RWPE2 (cell line): ENCODE results near the gene CYP4B1.

Experiments used
- ATAC-seq: fragments of 200-7000 bp; cut with Tn5 transposase; 3 replicates; pipeline ENCODE4 v1.9.1; 2021; ENCODE audit warnings: low read depth
- DNase-seq: peaks from one replicate; pipeline ENCODE4 v3.0.0-alpha.2; 2020; ENCODE audit warnings: low spot score
- H3K27ac ChIP-seq: fragments of 450-650 bp; 2 replicates; pipeline ENCODE4 v1.5.1; 2017; ENCODE audit warnings: mild to moderate bottlenecking; ENCODE audit not compliant: poor library complexity, severe bottlenecking
- H3K27me3 ChIP-seq: fragments of 250-450 bp; sonication (Bioruptor Pico); 2 replicates; pipeline ENCODE4 v1.5.1; 2021; ENCODE audit warnings: mild to moderate bottlenecking, moderate library complexity; ENCODE audit not compliant: insufficient read depth, poor library complexity, severe bottlenecking
- H3K36me3 ChIP-seq: fragments of 250-450 bp; sonication (Bioruptor Pico); 2 replicates; pipeline ENCODE4 v1.5.1; 2020; ENCODE audit warnings: low read depth, mild to moderate bottlenecking, moderate library complexity
- H3K4me1 ChIP-seq: fragments of 250-450 bp; sonication (Bioruptor Pico); 2 replicates; pipeline ENCODE4 v1.5.1; 2021; ENCODE audit warnings: mild to moderate bottlenecking, moderate library complexity; ENCODE audit not compliant: insufficient read depth, poor library complexity, severe bottlenecking
- H3K4me3 ChIP-seq: fragments of 250-450 bp; sonication (Bioruptor Pico); 2 replicates; pipeline ENCODE4 v1.5.1; 2021; ENCODE audit warnings: mild to moderate bottlenecking, moderate library complexity; ENCODE audit not compliant: severe bottlenecking
- H3K9me3 ChIP-seq: fragments of 250-450 bp; sonication (Bioruptor Pico); 2 replicates; pipeline ENCODE4 v1.5.1; 2021; ENCODE audit warnings: mild to moderate bottlenecking, moderate library complexity; ENCODE audit not compliant: severe bottlenecking
- TF ChIP-seq, protein P1 (sequence below): fragments of 450-650 bp; IDR thresholded peaks from one replicate; pipeline ENCODE4 v1.5.1; 2017; ENCODE audit warnings: mild to moderate bottlenecking, moderate library complexity; ENCODE audit not compliant: poor library complexity, severe bottlenecking

CYP4B1 gene

GRCh38 chr1:46790446-46791101, 8.3 kb upstream of the CYP4B1 start:
- H3K27me3 ChIP-seq, result no peaks in the 10 kb centered on the region
- DNase-seq (no peak), ATAC-seq (no peak)

DNA sequence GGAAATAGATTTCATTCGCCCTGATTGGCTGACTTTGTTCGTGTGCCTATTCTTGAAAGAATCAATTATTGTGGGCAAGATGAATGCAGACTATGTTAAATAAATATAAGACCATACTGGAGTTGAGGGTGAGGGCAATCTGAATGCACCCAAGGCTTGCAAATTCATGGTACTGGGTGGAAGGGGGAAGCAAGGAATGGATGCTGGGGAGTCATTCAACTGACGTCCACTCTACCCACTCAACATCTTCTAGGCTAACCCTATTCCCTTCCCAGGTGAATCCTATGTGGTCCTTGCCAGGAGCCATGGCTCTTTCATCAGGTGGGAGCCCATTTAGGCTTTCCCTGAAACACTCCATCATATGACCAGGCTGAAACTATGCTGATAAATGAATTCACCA, 5.7 kb upstream of the CYP4B1 start:
- no peaks in the 10 kb centered on the region for H3K9me3 ChIP-seq
- H3K27ac ChIP-seq, result no peak overlapping the region
- DNase-seq (no peak), ATAC-seq (no peak)
- no peaks in the 10 kb centered on the region for H3K27me3 ChIP-seq
- TF ChIP-seq, protein P1, sequence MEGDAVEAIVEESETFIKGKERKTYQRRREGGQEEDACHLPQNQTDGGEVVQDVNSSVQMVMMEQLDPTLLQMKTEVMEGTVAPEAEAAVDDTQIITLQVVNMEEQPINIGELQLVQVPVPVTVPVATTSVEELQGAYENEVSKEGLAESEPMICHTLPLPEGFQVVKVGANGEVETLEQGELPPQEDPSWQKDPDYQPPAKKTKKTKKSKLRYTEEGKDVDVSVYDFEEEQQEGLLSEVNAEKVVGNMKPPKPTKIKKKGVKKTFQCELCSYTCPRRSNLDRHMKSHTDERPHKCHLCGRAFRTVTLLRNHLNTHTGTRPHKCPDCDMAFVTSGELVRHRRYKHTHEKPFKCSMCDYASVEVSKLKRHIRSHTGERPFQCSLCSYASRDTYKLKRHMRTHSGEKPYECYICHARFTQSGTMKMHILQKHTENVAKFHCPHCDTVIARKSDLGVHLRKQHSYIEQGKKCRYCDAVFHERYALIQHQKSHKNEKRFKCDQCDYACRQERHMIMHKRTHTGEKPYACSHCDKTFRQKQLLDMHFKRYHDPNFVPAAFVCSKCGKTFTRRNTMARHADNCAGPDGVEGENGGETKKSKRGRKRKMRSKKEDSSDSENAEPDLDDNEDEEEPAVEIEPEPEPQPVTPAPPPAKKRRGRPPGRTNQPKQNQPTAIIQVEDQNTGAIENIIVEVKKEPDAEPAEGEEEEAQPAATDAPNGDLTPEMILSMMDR, result no peak
- no peak overlapping the region for H3K4me3 ChIP-seq
- peaks cover 7% of the 10 kb centered on the region for H3K4me1 ChIP-seq
- H3K36me3 ChIP-seq, result no peaks in the 10 kb centered on the region

More at GRCh38 chr1:46790446-46791101, 8.3 kb upstream of the CYP4B1 start:
- Histone ChIP-seq H3K9me3 (peaks cover 5% of the 10 kb centered on the region), H3K4me3 (no peak overlapping the region), H3K36me3 (no peaks in the 10 kb centered on the region), H3K4me1 (peaks cover 8% of the 10 kb centered on the region), H3K27ac (no peak overlapping the region)
- TF ChIP-seq, protein P1, result no peak

DNA sequence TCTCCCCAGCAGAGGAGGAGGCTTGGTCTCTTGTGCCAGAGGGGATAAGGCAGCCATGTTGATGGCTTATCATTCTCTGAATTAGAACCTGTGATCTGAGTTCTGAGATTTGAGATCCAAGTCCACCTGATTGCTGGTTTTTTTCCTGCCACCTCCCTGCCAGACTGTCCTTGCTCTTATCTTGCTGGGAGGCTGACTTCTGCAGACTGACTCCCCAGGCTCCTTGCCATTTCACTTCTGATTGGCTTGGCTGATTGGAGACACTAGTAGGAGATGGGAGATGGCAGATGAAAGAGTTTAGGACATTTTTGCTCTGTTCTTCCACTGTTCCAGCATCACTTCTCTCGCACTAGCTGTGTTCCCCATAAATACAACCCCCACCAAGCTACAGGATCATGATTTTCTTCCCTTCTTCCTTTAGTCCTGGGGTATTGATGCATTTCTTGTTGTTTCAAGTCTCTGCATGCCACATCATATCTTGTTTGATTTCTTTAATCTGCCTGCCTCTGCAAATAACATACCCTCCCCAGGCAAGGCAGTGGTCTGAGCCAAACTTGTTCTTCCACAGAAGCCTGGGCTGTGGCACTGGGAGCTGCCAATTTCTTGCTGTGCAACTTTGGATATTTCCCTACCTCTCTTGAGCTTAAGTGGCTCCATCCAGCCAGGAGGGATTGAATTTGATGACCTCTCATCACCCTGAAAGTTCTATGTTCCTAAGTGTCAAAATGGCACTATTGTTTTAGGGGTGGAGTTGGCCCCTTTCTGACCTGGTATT, 963 bp upstream of the CYP4B1 start:
- Histone ChIP-seq H3K27me3 (no peaks in the 10 kb centered on the region), H3K4me3 (no peak overlapping the region), H3K4me1 (no peaks in the 10 kb centered on the region), H3K9me3 (no peaks in the 10 kb centered on the region), H3K36me3 (no peaks in the 10 kb centered on the region), H3K27ac (no peak overlapping the region)
- DNase-seq (no peak), ATAC-seq (no peak)
- TF ChIP-seq, protein P1, result no peak

DNA sequence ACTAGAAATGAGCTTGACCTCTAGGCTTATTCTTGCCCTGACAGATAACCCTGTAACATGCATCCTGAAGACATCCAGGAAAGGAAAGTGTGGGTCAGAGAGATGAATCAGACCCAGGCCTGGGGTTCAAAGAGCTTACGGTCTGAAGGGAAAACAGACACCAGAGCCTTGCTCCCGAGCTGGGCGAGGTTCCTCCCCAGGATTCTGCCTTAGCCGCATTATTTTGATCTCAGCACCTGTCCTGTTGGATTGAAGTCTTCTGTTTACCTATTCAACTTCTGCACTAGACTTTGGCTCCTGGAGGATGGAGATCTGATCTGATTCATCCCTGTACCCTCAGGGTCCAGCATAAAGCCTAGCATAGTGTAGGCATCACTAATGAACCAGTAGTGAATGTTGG, 1.9 kb downstream of the CYP4B1 start:
- Histone ChIP-seq H3K36me3 (no peaks in the 10 kb centered on the region), H3K27me3 (no peaks in the 10 kb centered on the region), H3K27ac (no peak overlapping the region), H3K4me1 (no peaks in the 10 kb centered on the region), H3K9me3 (no peaks in the 10 kb centered on the region), H3K4me3 (no peak overlapping the region)
- ATAC-seq (no peak), DNase-seq (no peak)
- TF ChIP-seq, protein P1, result no peak
